ENCODE results near the gene TPM1.
"Not testable (repeated sequence)": the region's sequence is repeated elsewhere in the genome, so short reads cannot be mapped to it uniquely, and the experiment has no call there.

The TPM1 gene

GRCh38 chr15:63075984-63076713 is 33.6 kb downstream of the TPM1 start:
- DNase-seq: no peak

- DNase-seq: no peak
Measured at GRCh38 chr15:63076714-63077046, 34.1 kb downstream of the TPM1 start.

GRCh38 chr15:63077952-63078351 is 35.4 kb downstream of the TPM1 start:
- DNase-seq: no peak

- DNase-seq: no peak
Measured at GRCh38 chr15:63079947-63080626, 37.5 kb downstream of the TPM1 start.

GRCh38 chr15:63080634-63081250 is 38.2 kb downstream of the TPM1 start:
- no peak for DNase-seq

- DNase-seq: no peak
Measured at GRCh38 chr15:63082366-63082765, 39.8 kb downstream of the TPM1 start.

- no peak for DNase-seq
Measured at GRCh38 chr15:63083044-63083443, 40.5 kb downstream of the TPM1 start.

GRCh38 chr15:63083541-63083940 is 41.0 kb downstream of the TPM1 start:
- DNase-seq: no peak

- DNase-seq: no peak
Measured at GRCh38 chr15:63084806-63085205, 42.3 kb downstream of the TPM1 start.

- DNase-seq: no peak
Measured at GRCh38 chr15:63085289-63085688, 42.7 kb downstream of the TPM1 start.

- DNase-seq: no peak
Measured at GRCh38 chr15:63086271-63086670, 43.7 kb downstream of the TPM1 start.

GRCh38 chr15:63086947-63087346 is 44.4 kb downstream of the TPM1 start:
- DNase-seq: no peak

- DNase-seq: no peak
Measured at GRCh38 chr15:63088533-63089245, 46.1 kb downstream of the TPM1 start.

GRCh38 chr15:63089260-63090043 is 46.9 kb downstream of the TPM1 start:
- DNase-seq: no peak

GRCh38 chr15:63090472-63090871 is 47.9 kb downstream of the TPM1 start:
- no peak for DNase-seq

- DNase-seq: no peak
Measured at GRCh38 chr15:63090887-63091286, 48.3 kb downstream of the TPM1 start.

GRCh38 chr15:63091679-63092446 is 49.3 kb downstream of the TPM1 start:
- DNase-seq: no peak

GRCh38 chr15:63093486-63094205 is 51.1 kb downstream of the TPM1 start:
- DNase-seq: no peak

GRCh38 chr15:63094495-63094931 is 52.0 kb downstream of the TPM1 start:
- DNase-seq: no peak

GRCh38 chr15:63096178-63096577 is 53.6 kb downstream of the TPM1 start:
- DNase-seq: no peak

GRCh38 chr15:63098901-63099300 is 56.4 kb downstream of the TPM1 start:
- DNase-seq: not testable (repeated sequence)

Measured in cortex of kidney (tissue), 1 donor.